Panc1 (cell line): ENCODE measurements around the gene VARS2. TPM values are rescaled to one million over a fixed set of nuclear protein-coding genes. Genes with fewer than 3 reads are reported as not detected.

Experiments
- ATAC-seq: fragments of 200-7000 bp; cut with Tn5 transposase; 2 replicates; pipeline ENCODE4 v1.9.1; 2020; ENCODE audit warnings: mild to moderate bottlenecking, moderate library complexity
- BruUV-seq: library from RNA; stranded (reverse); fragments of 400-500 nt; replicated peaks from 2 replicates; lab custom pipeline; 2021; lab: Mats Ljungman, UMichigan
- CTCF ChIA-PET: fragments of 300-600 bp; sonication (Branson Sonifier 250); formaldehyde crosslinking; loops from one replicate; lab custom pipeline; 2022; ENCODE audit warnings: antibody characterized with exemption; lab: Charles Lee
- POLR2A ChIA-PET: fragments of 300-600 bp; sonication (Branson Sonifier 250); formaldehyde crosslinking; loops from one replicate; lab custom pipeline; 2022; ENCODE audit warnings: antibody characterized with exemption; lab: Charles Lee
- DNase-seq: peaks from one replicate; pipeline ENCODE4 v3.0.0-alpha.2; 2010; ENCODE audit warnings: low read depth, low spot score
- H3K27ac ChIP-seq: 2 replicates; pipeline ENCODE4 v1.5.1; 2011; ENCODE audit warnings: mild to moderate bottlenecking, low read length, inconsistent platforms
- H3K27me3 ChIP-seq: fragments of 200-500 bp; sonication (Bioruptor generic); 2 replicates; pipeline ENCODE4 v1.6.0; 2014; ENCODE audit warnings: low read length, inconsistent platforms; ENCODE audit not compliant: control insufficient read depth, insufficient read depth
- H3K36me3 ChIP-seq: fragments of 200-500 bp; sonication (Bioruptor generic); 2 replicates; pipeline ENCODE4 v1.5.1; 2014; ENCODE audit warnings: inconsistent platforms, mild to moderate bottlenecking, low read length, moderate library complexity; ENCODE audit not compliant: control insufficient read depth, insufficient read depth
- H3K4me1 ChIP-seq: 2 replicates; pipeline ENCODE4 v1.5.1; 2011; ENCODE audit warnings: inconsistent platforms, mild to moderate bottlenecking, low read length, moderate library complexity; ENCODE audit not compliant: control insufficient read depth, insufficient read depth
- H3K4me3 ChIP-seq, 2 experiments: 2 replicates each; pipeline ENCODE4 v1.5.1; 2011 to 2012; ENCODE audit warnings: low read depth in 2 of 2, low read length in 2 of 2, mild to moderate bottlenecking in 2 of 2, inconsistent platforms in 1 of 2, moderate library complexity in 1 of 2
- H3K9me3 ChIP-seq: fragments of 200-500 bp; sonication (Bioruptor generic); 2 replicates; pipeline ENCODE4 v1.5.1; 2014; ENCODE audit warnings: low read depth, mild to moderate bottlenecking, inconsistent platforms, low read length, moderate library complexity; ENCODE audit not compliant: control insufficient read depth, insufficient read depth
- POLR2AphosphoS5 ChIP-seq: IDR thresholded peaks from 2 replicates; pipeline ENCODE4 v1.6.1; 2012; ENCODE audit warnings: mild to moderate bottlenecking, low read depth, low read length, moderate library complexity
- SIN3A ChIP-seq: IDR thresholded peaks from 2 replicates; pipeline ENCODE4 v1.6.1; 2012; ENCODE audit warnings: low read depth, mild to moderate bottlenecking, low read length, moderate library complexity, borderline replicate concordance; ENCODE audit not compliant: insufficient read depth
- TCF7L2 ChIP-seq: IDR thresholded peaks from 2 replicates; pipeline ENCODE4 v1.6.1; 2011; ENCODE audit warnings: mild to moderate bottlenecking, low read depth, low read length, inconsistent platforms
- in situ Hi-C: cut with HindIII; loops from 2 replicates; pipeline ENCODE4 v1.10.0; 2016; ENCODE audit warnings: low sequenced_read_pairs, low pct_unique_long_range_greater_than_20kb
- intact Hi-C: fragments of 100-400 bp; cut with micrococcal nuclease; formaldehyde crosslinking; loops from one replicate; pipeline ENCODE4 v1.10.0; 2022; ENCODE audit not compliant: unreplicated experiment
- total RNA-seq: library from RNA; stranded (reverse); gene quantifications from one replicate; pipeline ENCODE4 v1.2.1, GENCODE V29; 2021; ENCODE audit not compliant: unreplicated experiment
- TF ChIP-seq, protein P1 (sequence below), 2 experiments: IDR thresholded peaks; 2 replicates each; pipeline ENCODE4 v1.6.1; 2011 to 2012; ENCODE audit warnings: low read depth in 2 of 2, control low read depth in 1 of 2, low read length in 1 of 2, mild to moderate bottlenecking in 1 of 2, moderate library complexity in 1 of 2; ENCODE audit not compliant: insufficient read depth in 1 of 2
- TF ChIP-seq, protein P2 (sequence below): fragments of 450-650 bp; IDR thresholded peaks from 2 replicates; pipeline ENCODE4 v1.5.1; 2017; ENCODE audit warnings: mild to moderate bottlenecking

The VARS2 gene
- total RNA-seq, 1 experiment from 2014 or later = 42.7 TPM

DNA sequence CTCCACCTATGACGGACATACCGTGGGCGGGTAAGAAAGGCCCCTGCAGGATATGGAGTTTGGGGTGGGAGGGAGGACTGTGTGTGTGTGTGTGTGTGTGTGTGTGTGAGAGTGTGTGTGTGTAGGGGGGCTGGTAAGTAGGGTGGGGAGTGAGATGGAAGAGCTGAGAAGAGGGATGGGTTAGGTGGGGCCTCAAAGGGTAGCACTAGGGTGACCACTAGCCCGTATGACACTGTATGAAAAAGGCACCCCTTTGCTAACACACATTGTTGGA is 22.7 kb upstream of the VARS2 start:
- ChIA-PET POLR2A (no interaction called here), CTCF (interaction anchor here (0.7 kb wide), 1 partner anchor 116 kb away, joined by 6 read pairs; no protein-coding TSS in a partner anchor)
- TF ChIP-seq SIN3A = no peak
- TF ChIP-seq, protein P1, sequence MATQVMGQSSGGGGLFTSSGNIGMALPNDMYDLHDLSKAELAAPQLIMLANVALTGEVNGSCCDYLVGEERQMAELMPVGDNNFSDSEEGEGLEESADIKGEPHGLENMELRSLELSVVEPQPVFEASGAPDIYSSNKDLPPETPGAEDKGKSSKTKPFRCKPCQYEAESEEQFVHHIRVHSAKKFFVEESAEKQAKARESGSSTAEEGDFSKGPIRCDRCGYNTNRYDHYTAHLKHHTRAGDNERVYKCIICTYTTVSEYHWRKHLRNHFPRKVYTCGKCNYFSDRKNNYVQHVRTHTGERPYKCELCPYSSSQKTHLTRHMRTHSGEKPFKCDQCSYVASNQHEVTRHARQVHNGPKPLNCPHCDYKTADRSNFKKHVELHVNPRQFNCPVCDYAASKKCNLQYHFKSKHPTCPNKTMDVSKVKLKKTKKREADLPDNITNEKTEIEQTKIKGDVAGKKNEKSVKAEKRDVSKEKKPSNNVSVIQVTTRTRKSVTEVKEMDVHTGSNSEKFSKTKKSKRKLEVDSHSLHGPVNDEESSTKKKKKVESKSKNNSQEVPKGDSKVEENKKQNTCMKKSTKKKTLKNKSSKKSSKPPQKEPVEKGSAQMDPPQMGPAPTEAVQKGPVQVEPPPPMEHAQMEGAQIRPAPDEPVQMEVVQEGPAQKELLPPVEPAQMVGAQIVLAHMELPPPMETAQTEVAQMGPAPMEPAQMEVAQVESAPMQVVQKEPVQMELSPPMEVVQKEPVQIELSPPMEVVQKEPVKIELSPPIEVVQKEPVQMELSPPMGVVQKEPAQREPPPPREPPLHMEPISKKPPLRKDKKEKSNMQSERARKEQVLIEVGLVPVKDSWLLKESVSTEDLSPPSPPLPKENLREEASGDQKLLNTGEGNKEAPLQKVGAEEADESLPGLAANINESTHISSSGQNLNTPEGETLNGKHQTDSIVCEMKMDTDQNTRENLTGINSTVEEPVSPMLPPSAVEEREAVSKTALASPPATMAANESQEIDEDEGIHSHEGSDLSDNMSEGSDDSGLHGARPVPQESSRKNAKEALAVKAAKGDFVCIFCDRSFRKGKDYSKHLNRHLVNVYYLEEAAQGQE (IDR thresholded peaks at IDR 0.05; ENCODE audit: insufficient read depth in 1 of 2, low read depth in 2 of 2, low read length in 1 of 2) = no peak
- TF ChIP-seq TCF7L2 = no peak
- TF ChIP-seq, protein P2, sequence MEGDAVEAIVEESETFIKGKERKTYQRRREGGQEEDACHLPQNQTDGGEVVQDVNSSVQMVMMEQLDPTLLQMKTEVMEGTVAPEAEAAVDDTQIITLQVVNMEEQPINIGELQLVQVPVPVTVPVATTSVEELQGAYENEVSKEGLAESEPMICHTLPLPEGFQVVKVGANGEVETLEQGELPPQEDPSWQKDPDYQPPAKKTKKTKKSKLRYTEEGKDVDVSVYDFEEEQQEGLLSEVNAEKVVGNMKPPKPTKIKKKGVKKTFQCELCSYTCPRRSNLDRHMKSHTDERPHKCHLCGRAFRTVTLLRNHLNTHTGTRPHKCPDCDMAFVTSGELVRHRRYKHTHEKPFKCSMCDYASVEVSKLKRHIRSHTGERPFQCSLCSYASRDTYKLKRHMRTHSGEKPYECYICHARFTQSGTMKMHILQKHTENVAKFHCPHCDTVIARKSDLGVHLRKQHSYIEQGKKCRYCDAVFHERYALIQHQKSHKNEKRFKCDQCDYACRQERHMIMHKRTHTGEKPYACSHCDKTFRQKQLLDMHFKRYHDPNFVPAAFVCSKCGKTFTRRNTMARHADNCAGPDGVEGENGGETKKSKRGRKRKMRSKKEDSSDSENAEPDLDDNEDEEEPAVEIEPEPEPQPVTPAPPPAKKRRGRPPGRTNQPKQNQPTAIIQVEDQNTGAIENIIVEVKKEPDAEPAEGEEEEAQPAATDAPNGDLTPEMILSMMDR = no peak
- no peak for TF ChIP-seq POLR2AphosphoS5
- Histone ChIP-seq H3K9me3 (no peaks in the 10 kb centered on the region), H3K36me3 (no peaks in the 10 kb centered on the region), H3K27ac (no peak overlapping the region), H3K4me1 (peaks cover 11% of the 10 kb centered on the region), H3K27me3 (no peaks in the 10 kb centered on the region), H3K4me3 (no peak overlapping the region)
- intact Hi-C loops (no loop called here), in situ Hi-C loops (no loop called here)
- DNase-seq = no peak
- ATAC-seq = no peak
- BruUV-seq = no TSS peak

DNA sequence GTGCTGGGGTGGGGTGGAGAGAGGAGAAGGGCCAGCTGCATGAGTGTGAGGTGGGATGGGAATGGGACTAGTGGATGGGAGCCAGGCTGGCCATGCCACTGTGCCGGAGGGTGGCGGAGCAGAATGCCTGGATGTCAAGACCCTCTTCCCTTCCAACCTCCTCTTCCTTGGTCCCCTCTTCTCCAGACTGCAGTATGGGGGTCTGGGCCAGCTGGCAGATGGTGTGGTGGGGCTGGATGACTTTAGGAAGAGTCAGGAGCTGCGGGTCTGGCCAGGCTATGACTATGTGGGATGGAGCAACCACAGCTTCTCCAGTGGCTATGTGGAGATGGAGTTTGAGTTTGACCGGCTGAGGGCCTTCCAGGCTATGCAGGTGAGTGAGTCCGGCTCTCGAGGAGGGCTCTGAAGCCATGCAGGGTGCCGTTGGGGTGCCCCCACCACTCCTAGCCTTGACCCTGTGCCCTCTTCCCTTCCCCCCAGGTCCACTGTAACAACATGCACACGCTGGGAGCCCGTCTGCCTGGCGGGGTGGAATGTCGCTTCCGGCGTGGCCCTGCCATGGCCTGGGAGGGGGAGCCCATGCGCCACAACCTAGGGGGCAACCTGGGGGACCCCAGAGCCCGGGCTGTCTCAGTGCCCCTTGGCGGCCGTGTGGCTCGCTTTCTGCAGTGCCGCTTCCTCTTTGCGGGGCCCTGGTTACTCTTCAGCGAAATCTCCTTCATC is 22.1 kb upstream of the VARS2 start:
- H3K4me3 ChIP-seq = no peak overlapping the region
- ChIA-PET POLR2A (no interaction called here), CTCF (interaction anchor here (0.6 kb wide), 1 partner anchor 38 kb away, joined by 11 read pairs; no protein-coding TSS in a partner anchor)
- no TSS peak for BruUV-seq
- peaks cover 5% of the 10 kb centered on the region for H3K4me1 ChIP-seq
- ATAC-seq = no peak
- H3K36me3 ChIP-seq = no peaks in the 10 kb centered on the region
- in situ Hi-C loops = no loop called here
- H3K27me3 ChIP-seq = no peaks in the 10 kb centered on the region
- no peak for DNase-seq
- intact Hi-C loops = no loop called here
- no peak overlapping the region for H3K27ac ChIP-seq
- no peaks in the 10 kb centered on the region for H3K9me3 ChIP-seq
- TF ChIP-seq, protein P2 = no peak
- TF ChIP-seq TCF7L2 = no peak
- TF ChIP-seq, protein P1 (IDR thresholded peaks at IDR 0.05; ENCODE audit: insufficient read depth in 1 of 2, low read depth in 2 of 2, low read length in 1 of 2) = no peak
- no peak for TF ChIP-seq POLR2AphosphoS5
- TF ChIP-seq SIN3A = no peak
